MM.1S (cell line): Measurements from ENCODE around the gene RABGAP1L.

ENCODE experiments used
- DNase-seq: peaks from one replicate; pipeline ENCODE4 v3.0.0-alpha.2; 2015
- H2AFZ ChIP-seq: fragments of 300-600 bp; sonication (generic); 2 replicates; pipeline ENCODE4 v1.6.0; 2016; ENCODE audit warnings: antibody characterized with exemption, low read length
- H3F3A ChIP-seq: fragments of 300-600 bp; sonication (generic); 2 replicates; pipeline ENCODE4 v1.6.1; 2016; ENCODE audit warnings: mild to moderate bottlenecking, antibody characterized with exemption, low read length, moderate library complexity, mixed read lengths; ENCODE audit not compliant: insufficient read depth
- H3K27ac ChIP-seq: fragments of 300-600 bp; sonication (generic); 2 replicates; pipeline ENCODE4 v1.5.1; 2016; ENCODE audit warnings: mild to moderate bottlenecking, low read length
- H3K27me3 ChIP-seq: fragments of 300-600 bp; sonication (generic); replicated peaks from 2 replicates; pipeline ENCODE4 v1.6.0; 2016; ENCODE audit warnings: low read length; ENCODE audit not compliant: insufficient read depth
- H3K36me3 ChIP-seq: fragments of 300-600 bp; sonication (generic); replicated peaks from 2 replicates; pipeline ENCODE4 v1.6.1; 2016; ENCODE audit warnings: mild to moderate bottlenecking, low read length, mixed read lengths; ENCODE audit not compliant: insufficient read depth
- H3K4me1 ChIP-seq: fragments of 300-600 bp; sonication (generic); 2 replicates; pipeline ENCODE4 v1.6.1; 2016; ENCODE audit warnings: low read length, mixed read lengths
- H3K4me2 ChIP-seq: fragments of 300-600 bp; sonication (generic); 2 replicates; pipeline ENCODE4 v1.6.0; 2016; ENCODE audit warnings: low read depth, low read length
- H3K4me3 ChIP-seq: fragments of 300-600 bp; sonication (generic); 2 replicates; pipeline ENCODE4 v1.5.1; 2016; ENCODE audit warnings: low read length, mixed read lengths
- H3K79me2 ChIP-seq: fragments of 300-600 bp; sonication (generic); 2 replicates; pipeline ENCODE4 v1.6.1; 2016; ENCODE audit warnings: mixed run types, low read length, mixed read lengths
- H3K9ac ChIP-seq: fragments of 300-600 bp; sonication (generic); 2 replicates; pipeline ENCODE4 v1.6.1; 2016; ENCODE audit warnings: low read length, mixed read lengths
- H3K9me2 ChIP-seq: fragments of 300-600 bp; sonication (generic); replicated peaks from 2 replicates; pipeline ENCODE4 v1.6.1; 2016; ENCODE audit warnings: mild to moderate bottlenecking, low read length, mixed read lengths; ENCODE audit not compliant: insufficient read depth
- H3K9me3 ChIP-seq: fragments of 300-600 bp; sonication (generic); replicated peaks from 2 replicates; pipeline ENCODE4 v1.6.1; 2016; ENCODE audit warnings: mild to moderate bottlenecking, low read length, mixed read lengths; ENCODE audit not compliant: insufficient read depth
- H4K20me1 ChIP-seq: fragments of 300-600 bp; sonication (generic); 2 replicates; pipeline ENCODE4 v1.6.1; 2016; ENCODE audit warnings: mild to moderate bottlenecking, low read length, moderate library complexity, mixed read lengths; ENCODE audit not compliant: insufficient read depth
- EZH2 ChIP-seq: fragments of 300-600 bp; sonication (generic); optimal IDR thresholded peaks from 2 replicates; pipeline ENCODE3; 2017; ENCODE audit warnings: low read depth, mild to moderate bottlenecking, antibody characterized with exemption, low read length, mixed read lengths
- EZH2phosphoT487 ChIP-seq: fragments of 300-600 bp; sonication (generic); IDR thresholded peaks from 2 replicates; pipeline ENCODE4 v1.6.1; 2018; ENCODE audit warnings: antibody characterized with exemption, low read length
- TF ChIP-seq, protein P1 (sequence below): fragments of 300-600 bp; sonication (generic); IDR thresholded peaks from 2 replicates; pipeline ENCODE4 v1.5.1; 2016; ENCODE audit warnings: antibody characterized with exemption, low read length, mixed read lengths

Gene RABGAP1L

DNA sequence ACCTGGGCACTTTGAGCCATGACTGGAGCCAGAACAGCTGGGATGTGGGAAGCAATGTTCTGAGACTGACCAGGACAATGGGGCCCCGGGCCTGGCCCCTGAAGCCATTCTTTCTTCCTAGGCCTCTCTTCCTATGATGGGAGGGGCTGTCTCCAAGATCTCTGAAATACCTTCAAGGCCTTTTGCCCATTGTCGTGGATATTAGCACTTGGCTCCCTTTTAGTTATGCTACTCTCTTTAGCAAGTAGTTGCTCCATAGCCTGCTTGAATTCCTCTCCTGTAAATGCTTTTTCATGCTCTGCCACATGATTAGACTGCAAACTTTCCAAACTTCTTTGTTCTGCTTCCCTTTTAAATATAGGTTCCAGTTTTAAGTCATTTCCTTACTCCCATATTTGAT lies 577.5 kb downstream of the RABGAP1L start:
- no peak for DNase-seq
- Histone ChIP-seq H3K4me3 (no peak overlapping the region), H3K27me3 (no peaks in the 10 kb centered on the region), H4K20me1 (no peaks in the 10 kb centered on the region), H3K4me1 (peaks cover 17% of the 10 kb centered on the region), H3K36me3 (no peaks in the 10 kb centered on the region), H3K9ac (no peak overlapping the region), H3K79me2 (no peaks in the 10 kb centered on the region), H3F3A (no peaks in the 10 kb centered on the region), H3K9me2 (no peaks in the 10 kb centered on the region), H2AFZ (no peak overlapping the region), H3K9me3 (no peaks in the 10 kb centered on the region), H3K27ac (no peak overlapping the region), H3K4me2 (no peak overlapping the region)
- no peak for TF ChIP-seq EZH2phosphoT487

GRCh38 chr1:174740249-174740968 lies 581.1 kb downstream of the RABGAP1L start:
- H3K36me3 ChIP-seq = no peaks in the 10 kb centered on the region
- no peak overlapping the region for H3K4me3 ChIP-seq
- H4K20me1 ChIP-seq = no peaks in the 10 kb centered on the region
- H3K9ac ChIP-seq = no peak overlapping the region
- peak; percentile 26 for DNase-seq
- H3F3A ChIP-seq = no peaks in the 10 kb centered on the region
- peak overlapping the region; percentile 12; the same call in 1 of the 2 replicates for H3K4me2 ChIP-seq
- no peaks in the 10 kb centered on the region for H3K9me3 ChIP-seq
- TF ChIP-seq, protein P1, sequence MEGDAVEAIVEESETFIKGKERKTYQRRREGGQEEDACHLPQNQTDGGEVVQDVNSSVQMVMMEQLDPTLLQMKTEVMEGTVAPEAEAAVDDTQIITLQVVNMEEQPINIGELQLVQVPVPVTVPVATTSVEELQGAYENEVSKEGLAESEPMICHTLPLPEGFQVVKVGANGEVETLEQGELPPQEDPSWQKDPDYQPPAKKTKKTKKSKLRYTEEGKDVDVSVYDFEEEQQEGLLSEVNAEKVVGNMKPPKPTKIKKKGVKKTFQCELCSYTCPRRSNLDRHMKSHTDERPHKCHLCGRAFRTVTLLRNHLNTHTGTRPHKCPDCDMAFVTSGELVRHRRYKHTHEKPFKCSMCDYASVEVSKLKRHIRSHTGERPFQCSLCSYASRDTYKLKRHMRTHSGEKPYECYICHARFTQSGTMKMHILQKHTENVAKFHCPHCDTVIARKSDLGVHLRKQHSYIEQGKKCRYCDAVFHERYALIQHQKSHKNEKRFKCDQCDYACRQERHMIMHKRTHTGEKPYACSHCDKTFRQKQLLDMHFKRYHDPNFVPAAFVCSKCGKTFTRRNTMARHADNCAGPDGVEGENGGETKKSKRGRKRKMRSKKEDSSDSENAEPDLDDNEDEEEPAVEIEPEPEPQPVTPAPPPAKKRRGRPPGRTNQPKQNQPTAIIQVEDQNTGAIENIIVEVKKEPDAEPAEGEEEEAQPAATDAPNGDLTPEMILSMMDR = no peak
- TF ChIP-seq EZH2phosphoT487 = no peak
- no peak for TF ChIP-seq EZH2
- no peak overlapping the region for H3K27ac ChIP-seq
- H2AFZ ChIP-seq = no peak overlapping the region
- H3K79me2 ChIP-seq = no peaks in the 10 kb centered on the region
- peaks cover 17% of the 10 kb centered on the region for H3K4me1 ChIP-seq
- H3K9me2 ChIP-seq = no peaks in the 10 kb centered on the region
- H3K27me3 ChIP-seq = no peaks in the 10 kb centered on the region

DNA sequence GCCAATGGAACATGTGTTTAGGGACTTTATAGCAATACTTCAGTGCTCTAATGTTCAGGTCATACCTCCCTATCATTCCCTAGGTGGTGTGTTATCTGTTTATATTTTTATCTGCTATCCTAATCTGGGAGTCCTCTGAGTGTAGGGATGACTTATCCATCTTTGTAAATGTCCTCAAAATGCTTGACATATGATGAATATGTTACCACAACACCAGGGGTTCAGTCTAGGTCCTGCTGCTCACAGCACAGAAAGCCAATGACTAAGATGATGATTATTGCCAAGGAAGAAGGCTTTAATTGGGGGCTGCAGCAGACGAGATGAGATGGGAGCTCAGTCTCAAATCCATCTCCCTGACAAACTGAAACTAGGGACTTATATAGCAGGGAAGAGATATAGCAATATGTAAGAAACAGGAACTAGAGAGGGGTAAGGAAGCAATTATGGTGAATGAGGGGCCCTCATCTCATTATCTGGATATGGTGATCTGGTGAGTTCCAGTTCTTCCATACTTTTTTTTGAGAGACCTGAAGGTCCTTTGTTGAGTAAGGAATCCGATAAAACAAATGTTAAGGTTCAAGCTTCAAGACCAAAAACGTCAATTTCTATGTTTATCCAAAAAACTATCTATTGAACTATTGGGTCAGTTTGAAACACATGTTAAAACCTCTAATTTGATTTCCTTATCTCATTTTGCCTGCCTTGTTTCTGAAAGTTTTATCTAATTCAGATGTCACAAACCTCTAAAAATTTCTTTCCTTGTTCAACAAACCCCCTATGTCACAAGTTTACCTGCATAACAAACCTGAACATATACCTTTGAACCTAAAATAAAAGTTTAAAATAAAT lies 583.7 kb downstream of the RABGAP1L start:
- Histone ChIP-seq H3K27me3 (no peaks in the 10 kb centered on the region), H3K27ac (no peak overlapping the region), H3K79me2 (no peaks in the 10 kb centered on the region), H4K20me1 (no peaks in the 10 kb centered on the region), H3K9ac (no peak overlapping the region), H3K36me3 (no peaks in the 10 kb centered on the region), H3K4me1 (peaks cover 17% of the 10 kb centered on the region), H3F3A (no peaks in the 10 kb centered on the region), H2AFZ (no peak overlapping the region), H3K9me3 (no peaks in the 10 kb centered on the region), H3K4me2 (no peak overlapping the region), H3K9me2 (no peaks in the 10 kb centered on the region), H3K4me3 (no peak overlapping the region)
- DNase-seq = no peak
- TF ChIP-seq EZH2 (no peak), EZH2phosphoT487 (no peak)
- TF ChIP-seq, protein P1 = no peak
